WTC11 (cell line): ENCODE results near the gene HS6ST1. TPM values are rescaled to one million over a fixed set of nuclear protein-coding genes. Genes with fewer than 3 reads are reported as not detected.

Experiments used
- ATAC-seq: fragments of 200-7000 bp; cut with Tn5 transposase; 2 replicates; pipeline ENCODE4 v1.10.0; 2021; ENCODE audit warnings: mild to moderate bottlenecking, moderate library complexity
- CTCF ChIA-PET: fragments of 300-600 bp; sonication (Branson Sonifier 250); formaldehyde crosslinking; loops from one replicate; lab custom pipeline; 2021; ENCODE audit warnings: antibody characterized with exemption; lab: Charles Lee
- POLR2A ChIA-PET: fragments of 350-600 bp; sonication (Branson Sonifier 250); formaldehyde crosslinking; loops from one replicate; lab custom pipeline; 2021; ENCODE audit warnings: antibody characterized with exemption; lab: Charles Lee
- DNase-seq: peaks from one replicate; pipeline ENCODE4 v3.0.0; 2021; ENCODE audit warnings: low spot score
- H3K27ac Mint-ChIP-seq: 2 replicates; pipeline ENCODE4 v1.8.0; 2021; ENCODE audit warnings: mixed read lengths
- H3K27me3 Mint-ChIP-seq: 2 replicates; pipeline ENCODE4 v1.8.0; 2021; ENCODE audit warnings: low read depth, mild to moderate bottlenecking, moderate library complexity, mixed read lengths
- H3K36me3 Mint-ChIP-seq: 2 replicates; pipeline ENCODE4 v1.8.0; 2021; ENCODE audit warnings: mixed read lengths
- H3K4me1 Mint-ChIP-seq: 2 replicates; pipeline ENCODE4 v1.8.0; 2022; ENCODE audit warnings: mixed read lengths
- H3K4me3 Mint-ChIP-seq: 2 replicates; pipeline ENCODE4 v1.8.0; 2021; ENCODE audit warnings: mild to moderate bottlenecking, moderate library complexity, mixed read lengths
- H3K9me3 Mint-ChIP-seq: 2 replicates; pipeline ENCODE4 v1.8.0; 2021; ENCODE audit warnings: mixed read lengths
- ATF3 ChIP-seq: sonication (generic); formaldehyde crosslinking; conservative IDR thresholded peaks from 2 replicates; pipeline ENCODE4 v1.8.1; 2022; ENCODE audit warnings: mild to moderate bottlenecking, missing genetic modification reagents
- CDX4 ChIP-seq: fragments of 250-450 bp; sonication (Bioruptor Pico); IDR thresholded peaks from 2 replicates; pipeline ENCODE4 v1.9.0; 2021; ENCODE audit warnings: moderate library complexity, mild to moderate bottlenecking, inconsistent platforms, borderline replicate concordance
- CREM ChIP-seq: sonication (generic); formaldehyde crosslinking; IDR thresholded peaks from 2 replicates; pipeline ENCODE4 v1.8.1; 2022; ENCODE audit warnings: mild to moderate bottlenecking, missing genetic modification reagents, moderate library complexity
- E2F5 ChIP-seq: sonication (generic); formaldehyde crosslinking; IDR thresholded peaks from 2 replicates; pipeline ENCODE4 v1.8.1; 2022; ENCODE audit warnings: mild to moderate bottlenecking, moderate library complexity, missing genetic modification reagents
- ETV6 ChIP-seq: sonication (generic); formaldehyde crosslinking; IDR thresholded peaks from 2 replicates; pipeline ENCODE4 v1.8.1; 2022; ENCODE audit warnings: mild to moderate bottlenecking, missing genetic modification reagents
- FOXJ3 ChIP-seq: sonication (generic); formaldehyde crosslinking; IDR thresholded peaks from 2 replicates; pipeline ENCODE4 v1.9.0; 2021; ENCODE audit warnings: missing genetic modification reagents, mild to moderate bottlenecking, borderline replicate concordance
- FOXP4 ChIP-seq: sonication (generic); formaldehyde crosslinking; IDR thresholded peaks from 2 replicates; pipeline ENCODE4 v1.8.0; 2022; ENCODE audit warnings: mild to moderate bottlenecking, missing genetic modification reagents
- GTF2I ChIP-seq: fragments of 250-450 bp; sonication (Bioruptor Pico); conservative IDR thresholded peaks from 2 replicates; pipeline ENCODE4 v1.4.0; 2021; ENCODE audit warnings: mild to moderate bottlenecking
- HMGXB4 ChIP-seq: sonication (generic); formaldehyde crosslinking; IDR thresholded peaks from 2 replicates; pipeline ENCODE4 v1.8.1; 2023; ENCODE audit warnings: mild to moderate bottlenecking, moderate library complexity, missing genetic modification reagents
- SMAD3 ChIP-seq: sonication (generic); formaldehyde crosslinking; IDR thresholded peaks from 2 replicates; pipeline ENCODE4 v1.8.0; 2022; ENCODE audit warnings: missing genetic modification reagents, mild to moderate bottlenecking, borderline replicate concordance
- USF1 ChIP-seq: sonication (generic); formaldehyde crosslinking; IDR thresholded peaks from 2 replicates; pipeline ENCODE4 v1.8.0; 2022; ENCODE audit warnings: mild to moderate bottlenecking, missing genetic modification reagents
- ZMAT4 ChIP-seq: fragments of 250-450 bp; sonication (Bioruptor Pico); IDR thresholded peaks from 2 replicates; pipeline ENCODE4 v1.9.0; 2021; ENCODE audit warnings: mild to moderate bottlenecking
- ZNF317 ChIP-seq: sonication (generic); formaldehyde crosslinking; IDR thresholded peaks from 2 replicates; pipeline ENCODE4 v1.8.1; 2023; ENCODE audit warnings: low read depth, mild to moderate bottlenecking, moderate library complexity, missing genetic modification reagents, borderline replicate concordance
- ZNF671 ChIP-seq: fragments of 250-450 bp; sonication (Bioruptor Pico); IDR thresholded peaks from 2 replicates; pipeline ENCODE4 v1.8.0; 2021; ENCODE audit warnings: mild to moderate bottlenecking
- ZSCAN18 ChIP-seq: fragments of 250-450 bp; sonication (Bioruptor Pico); IDR thresholded peaks from 2 replicates; pipeline ENCODE4 v2.1.2; 2022; ENCODE audit warnings: mild to moderate bottlenecking, moderate library complexity
- total RNA-seq: library from RNA; stranded (reverse); gene quantifications from 3 replicates; pipeline ENCODE4 v1.2.3, GENCODE V29; 2021

The HS6ST1 gene
- total RNA-seq, 1 experiment from 2014 or later: 55.5 TPM

GRCh38 chr2:128276878-128277675 is 41.6 kb downstream of the HS6ST1 start:
- ATAC-seq (no peak), DNase-seq (peak; percentile 6)
- CTCF ChIA-PET: no interaction called here
- POLR2A ChIA-PET: no interaction called here
- Mint-ChIP-seq H3K27me3 (no peaks in the 10 kb centered on the region), H3K4me3 (no peak overlapping the region), H3K4me1 (peaks cover 8% of the 10 kb centered on the region), H3K27ac (peak overlapping the region; percentile 23), H3K36me3 (peaks cover 20% of the 10 kb centered on the region), H3K9me3 (no peaks in the 10 kb centered on the region)
- TF ChIP-seq GTF2I (CRISPR knock-in tag): no peak
- TF ChIP-seq CREM: no peak
- TF ChIP-seq ZSCAN18 (CRISPR knock-in tag): no peak
- TF ChIP-seq ZMAT4 (CRISPR knock-in tag): no peak
- no peak for TF ChIP-seq FOXP4 (CRISPR knock-in tag)
- TF ChIP-seq FOXJ3: no peak
- no peak for TF ChIP-seq E2F5 (CRISPR knock-in tag)

- ChIA-PET CTCF (no interaction called here), POLR2A (no interaction called here)
- Mint-ChIP-seq H3K4me1 (no peaks in the 10 kb centered on the region; the same call in 1 of the 2 replicates), H3K4me3 (no peak overlapping the region), H3K27ac (peak overlapping the region; percentile 60; the same call in 1 of the 2 replicates), H3K9me3 (no peaks in the 10 kb centered on the region), H3K27me3 (no peaks in the 10 kb centered on the region), H3K36me3 (peaks cover 20% of the 10 kb centered on the region)
- DNase-seq (no peak), ATAC-seq (no peak)
- TF ChIP-seq HMGXB4 (CRISPR knock-in tag): no peak
- TF ChIP-seq SMAD3 (CRISPR knock-in tag): no peak
- no peak for TF ChIP-seq ETV6 (CRISPR knock-in tag)
- TF ChIP-seq ZMAT4 (CRISPR knock-in tag): no peak
- no peak for TF ChIP-seq FOXP4 (CRISPR knock-in tag)
Measured at GRCh38 chr2:128275498-128276045, 43.1 kb downstream of the HS6ST1 start.

- POLR2A ChIA-PET: no interaction called here
- no peak overlapping the region for H3K27ac Mint-ChIP-seq
- H3K27me3 Mint-ChIP-seq: no peaks in the 10 kb centered on the region
- H3K9me3 Mint-ChIP-seq: no peaks in the 10 kb centered on the region
- no peaks in the 10 kb centered on the region for H3K4me1 Mint-ChIP-seq
- DNase-seq: no peak
- peaks cover 20% of the 10 kb centered on the region for H3K36me3 Mint-ChIP-seq
- H3K4me3 Mint-ChIP-seq: no peak overlapping the region
- TF ChIP-seq CDX4 (CRISPR knock-in tag): no peak
- TF ChIP-seq ATF3 (CRISPR knock-in tag): no peak
- TF ChIP-seq ZNF317 (CRISPR knock-in tag): no peak
- no peak for TF ChIP-seq FOXP4 (CRISPR knock-in tag)
- no peak for TF ChIP-seq ZNF671 (CRISPR knock-in tag)
- no peak for TF ChIP-seq USF1 (CRISPR knock-in tag)
- TF ChIP-seq CREM: no peak
- TF ChIP-seq, all 79 proteins: peak for 0
- CTCF ChIA-PET: no interaction called here
- ATAC-seq: no peak
Measured at GRCh38 chr2:128274218-128274617, 44.5 kb downstream of the HS6ST1 start.
